B cell (primary cell): ENCODE data around the gene POLRMT. TPM values are rescaled to one million over a fixed set of nuclear protein-coding genes. Genes with fewer than 3 reads are reported as not detected.

Experiments used
- ATAC-seq: fragments of 200-7000 bp; cut with Tn5 transposase; one replicate; pipeline ENCODE4 v1.10.0; 2021; ENCODE audit warnings: low read depth, mild to moderate bottlenecking, moderate number of reproducible peaks, moderate library complexity
- CTCF ChIA-PET: fragments of 350-600 bp; sonication (Branson Sonifier 250); formaldehyde crosslinking; loops from one replicate; lab custom pipeline; 2021; ENCODE audit warnings: antibody characterized with exemption, inconsistent platforms; lab: Charles Lee
- POLR2A ChIA-PET: fragments of 350-600 bp; sonication (Branson Sonifier 250); formaldehyde crosslinking; loops from one replicate; lab custom pipeline; 2021; ENCODE audit warnings: antibody characterized with exemption; lab: Charles Lee
- DNase-seq: peaks from one replicate; pipeline ENCODE4 v3.0.0; 2013
- H2AFZ ChIP-seq: 2 replicates; pipeline ENCODE4 v1.6.1; 2012; ENCODE audit warnings: mild to moderate bottlenecking, low read depth, low read length; ENCODE audit not compliant: insufficient read depth, poor library complexity, severe bottlenecking
- H3K27ac ChIP-seq, 2 donors: 1 replicate in 1 of 2; 2 replicates in 1 of 2; pipeline ENCODE4 v1.5.1; 2012 to 2013; ENCODE audit warnings: low read length in 2 of 2, mild to moderate bottlenecking in 2 of 2, moderate library complexity in 1 of 2
- H3K27me3 ChIP-seq, 4 experiments: fragments of 200-600 bp in 1 of 4; sonication (generic) in 1 of 4; replicated peaks in 1 of 4; 1 replicate in 2 of 4; 2 replicates in 2 of 4; pipeline versions ENCODE4 v1.6.1 to v1.7.0; 2013 to 2016; ENCODE audit warnings: low read length in 3 of 4, mild to moderate bottlenecking in 2 of 4, mixed read lengths in 1 of 4, moderate library complexity in 1 of 4; ENCODE audit not compliant: insufficient read depth in 4 of 4, control insufficient read depth in 3 of 4; ENCODE audit errors: control extremely low read depth in 1 of 4
- H3K36me3 ChIP-seq, 2 experiments: replicated peaks in 1 of 2; 1 replicate in 1 of 2; 2 replicates in 1 of 2; pipeline versions ENCODE4 v1.6.1 to v1.7.1; 2013; ENCODE audit warnings: low read length in 1 of 2; ENCODE audit not compliant: insufficient read depth in 2 of 2, control insufficient read depth in 1 of 2; ENCODE audit errors: control extremely low read depth in 1 of 2, extremely low read depth in 1 of 2
- H3K4me1 ChIP-seq, 2 donors: fragments of 200-600 bp in 1 of 2; sonication (generic) in 1 of 2; 1 replicate in 1 of 2; 2 replicates in 1 of 2; pipeline versions ENCODE4 v1.5.1 to v1.6.1; 2013 to 2017; ENCODE audit warnings: low read length in 2 of 2; ENCODE audit not compliant: control insufficient read depth in 2 of 2, insufficient read depth in 2 of 2
- H3K4me2 ChIP-seq: replicated peaks from 2 replicates; pipeline ENCODE3; 2012; ENCODE audit warnings: mild to moderate bottlenecking, low read depth, low read length; ENCODE audit not compliant: poor library complexity, severe bottlenecking
- H3K4me3 ChIP-seq, 5 experiments: fragments of 200-600 bp in 1 of 5; sonication (generic) in 1 of 5; 1 replicate in 3 of 5; 2 replicates in 2 of 5; pipeline versions ENCODE4 v1.5.1 to v1.7.0; 2011 to 2016; ENCODE audit warnings: low read length in 4 of 5, mild to moderate bottlenecking in 4 of 5, low read depth in 2 of 5, control low read depth in 1 of 5, moderate library complexity in 1 of 5; ENCODE audit not compliant: insufficient read depth in 1 of 5; ENCODE audit errors: control extremely low read depth in 1 of 5, extremely low read depth in 1 of 5
- H3K79me2 ChIP-seq: fragments of 200-600 bp; sonication (generic); one replicate; pipeline ENCODE4 v1.6.0; 2016; ENCODE audit warnings: low read length; ENCODE audit not compliant: control insufficient read depth, insufficient read depth
- H3K9ac ChIP-seq: fragments of 200-600 bp; sonication (generic); 2 replicates; pipeline ENCODE4 v1.6.1; 2017; ENCODE audit warnings: mild to moderate bottlenecking, low read length, moderate library complexity
- H3K9me3 ChIP-seq, 3 donors: one replicate each; pipeline versions ENCODE4 v1.6.1 to v1.7.1; 2013; ENCODE audit warnings: low read length in 2 of 3; ENCODE audit not compliant: control insufficient read depth in 2 of 3, insufficient read depth in 1 of 3; ENCODE audit errors: control extremely low read depth in 1 of 3
- H4K20me1 ChIP-seq: 2 replicates; pipeline ENCODE4 v1.6.0; 2012; ENCODE audit warnings: mild to moderate bottlenecking, low read length; ENCODE audit not compliant: insufficient read depth, control insufficient read depth, poor library complexity, severe bottlenecking
- H3K27ac Mint-ChIP-seq: one replicate; pipeline ENCODE4 v1.8.0; 2021; ENCODE audit warnings: mixed read lengths
- H3K27me3 Mint-ChIP-seq: one replicate; pipeline ENCODE4 v1.8.0; 2021; ENCODE audit warnings: mixed read lengths
- H3K4me1 Mint-ChIP-seq: one replicate; pipeline ENCODE4 v1.8.0; 2021; ENCODE audit warnings: mixed read lengths
- H3K4me3 Mint-ChIP-seq: one replicate; pipeline ENCODE4 v1.8.0; 2021; ENCODE audit warnings: mixed read lengths
- H3K9me3 Mint-ChIP-seq: one replicate; pipeline ENCODE4 v1.8.0; 2022; ENCODE audit warnings: mixed read lengths; ENCODE audit not compliant: insufficient read depth
- CTCF ChIP-seq: fragments of 200-600 bp; IDR thresholded peaks from one replicate; pipeline ENCODE4 v1.8.0; 2022; ENCODE audit warnings: antibody characterized with exemption, mild to moderate bottlenecking
- EZH2 ChIP-seq: IDR thresholded peaks from 2 replicates; pipeline ENCODE4 v1.6.1; 2012; ENCODE audit warnings: borderline replicate concordance, low read depth, mild to moderate bottlenecking, moderate library complexity, low read length; ENCODE audit not compliant: insufficient read depth, poor library complexity, severe bottlenecking
- WGBS: methylation state at CpG from one replicate; pipeline ENCODE4 v1.1.5; 2013; ENCODE audit warnings: missing lambda C conversion rate; ENCODE audit not compliant: insufficient coverage; 5-methylcytosine and 5-hydroxymethylcytosine counted together
- intact Hi-C: fragments of 100-400 bp; cut with micrococcal nuclease; formaldehyde crosslinking; loops from one replicate; pipeline ENCODE4 v1.10.0; 2022
- polyA plus RNA-seq: library from polyadenylated mRNA; depleted of rRNA; stranded (reverse); fragments of >200 nt; gene quantifications from 2 replicates; pipeline ENCODE4 v1.2.3, GENCODE V29; 2012
- total RNA-seq, 2 donors: library from RNA; stranded (reverse); fragments of 120-200 nt in 1 of 2; gene quantifications; 1 replicate in 1 of 2; 2 replicates in 1 of 2; pipeline versions ENCODE4 v1.2.3 to v1.2.4, GENCODE V29; 2013 to 2022

POLRMT gene
- total and polyA plus RNA-seq, 2 donors (not counting 1 experiment from before 2014, with no cell fraction given): 77.8 to 98.0 TPM

- over 99% methylated on average over 35 of the region's 51 CpGs for WGBS
These were observed 13.0 kb downstream of the POLRMT start for GRCh38 chr19:620166-620862.

More at GRCh38 chr19:620166-620862, 13.0 kb downstream of the POLRMT start:
- Histone ChIP-seq H3K9ac (no peak overlapping the region), H3K9me3 (no peaks in the 10 kb centered on the region), H3K27ac (no peak overlapping the region), H3K4me1 (peaks cover 0 to 4% of the 10 kb centered on the region in 2 donors), H3K79me2 (no peaks in the 10 kb centered on the region), H2AFZ (no peak overlapping the region), H3K4me2 (no peak overlapping the region), H4K20me1 (peaks cover 9% of the 10 kb centered on the region), H3K36me3 (peaks cover 0 to 37% of the 10 kb centered on the region in 2 experiments), H3K4me3 (no peak overlapping the region), H3K27me3 (peaks cover 0 to 4% (median 0%) of the 10 kb centered on the region in 4 experiments)
- no peak for TF ChIP-seq EZH2
- TF ChIP-seq CTCF: no peak
- DNase-seq (no peak), ATAC-seq (no peak)
- H3K27ac Mint-ChIP-seq: no peak overlapping the region
- no peak overlapping the region for H3K4me3 Mint-ChIP-seq
- ChIA-PET CTCF (no interaction called here), POLR2A (interaction anchor here (0.6 kb wide), 1 partner anchor 49 kb away, joined by 4 read pairs; no protein-coding TSS in a partner anchor)
- no peaks in the 10 kb centered on the region for H3K9me3 Mint-ChIP-seq
- intact Hi-C loops: no loop called here
- H3K4me1 Mint-ChIP-seq: peaks cover 6% of the 10 kb centered on the region
- peaks cover 3% of the 10 kb centered on the region for H3K27me3 Mint-ChIP-seq
